Measurements from ENCODE around the gene EIF2A.
A peak's percentile ranks its signal among the peaks of the same experiment; 100 is the strongest.
"Not testable (repeated sequence)": the region's sequence is repeated elsewhere in the genome, so short reads cannot be mapped to it uniquely, and the experiment has no call there.

The EIF2A gene

GRCh38 chr3:150546226-150547044, at the start of gene EIF2A, which contains the start of gene SERP1:
TSS of gene EIF2A (plus strand) at chr3:150546787. CDS start at chr3:150546803, 16 bp downstream.
TSS of gene SERP1 (minus strand) at chr3:150546496. CDS start at chr3:150546135, 361 bp downstream.
- DNase-seq, result peak; percentile 98

GRCh38 chr3:150497956-150498355, 48.6 kb upstream of the EIF2A start:
- DNase-seq, result no peak

DNA sequence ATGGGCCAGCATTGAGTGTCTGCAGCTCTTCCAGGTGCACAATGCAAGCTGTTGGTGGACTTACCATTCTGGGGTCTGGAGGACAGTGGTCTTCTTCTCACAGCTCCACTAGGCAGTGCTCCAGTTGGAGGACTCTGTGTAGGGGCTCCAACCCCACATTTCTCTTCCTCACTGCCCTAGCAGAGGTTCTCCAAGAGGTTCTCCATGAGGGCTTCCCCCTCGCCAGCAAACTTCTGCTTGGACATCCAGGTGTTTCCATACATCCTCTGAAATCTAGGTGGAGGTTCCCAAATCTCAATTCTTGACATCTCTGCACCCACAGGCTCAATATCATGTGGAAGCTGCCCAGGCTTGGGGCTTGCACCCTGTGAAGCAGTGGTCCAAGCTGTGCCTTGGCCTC, 45.6 kb upstream of the EIF2A start:
- not testable (repeated sequence) for DNase-seq

GRCh38 chr3:150503402-150504099, 43.0 kb upstream of the EIF2A start:
- no peak for DNase-seq

GRCh38 chr3:150504483-150504882, 42.1 kb upstream of the EIF2A start:
- DNase-seq, result no peak

GRCh38 chr3:150508401-150508800, 38.2 kb upstream of the EIF2A start:
- no peak for DNase-seq

DNA sequence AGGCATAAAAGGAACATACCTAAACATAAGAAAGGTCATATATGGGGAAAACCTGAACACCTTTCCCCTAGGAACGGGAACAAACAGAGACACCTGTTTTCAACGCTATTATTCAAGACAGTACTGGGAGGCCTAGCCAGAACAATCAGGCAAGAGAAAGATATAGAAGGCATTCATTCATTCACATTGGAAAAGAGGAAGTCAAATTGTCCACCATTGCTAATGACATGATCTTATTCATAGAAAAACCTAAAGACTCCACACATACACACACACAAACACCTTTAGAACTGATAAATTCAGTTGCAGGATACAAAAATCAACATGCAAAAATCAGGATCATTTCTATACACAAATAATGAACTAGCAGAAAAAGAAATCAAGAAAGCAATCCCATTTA, 36.8 kb upstream of the EIF2A start:
- no peak for DNase-seq

GRCh38 chr3:150511122-150511821, 35.3 kb upstream of the EIF2A start:
- no peak for DNase-seq

DNA sequence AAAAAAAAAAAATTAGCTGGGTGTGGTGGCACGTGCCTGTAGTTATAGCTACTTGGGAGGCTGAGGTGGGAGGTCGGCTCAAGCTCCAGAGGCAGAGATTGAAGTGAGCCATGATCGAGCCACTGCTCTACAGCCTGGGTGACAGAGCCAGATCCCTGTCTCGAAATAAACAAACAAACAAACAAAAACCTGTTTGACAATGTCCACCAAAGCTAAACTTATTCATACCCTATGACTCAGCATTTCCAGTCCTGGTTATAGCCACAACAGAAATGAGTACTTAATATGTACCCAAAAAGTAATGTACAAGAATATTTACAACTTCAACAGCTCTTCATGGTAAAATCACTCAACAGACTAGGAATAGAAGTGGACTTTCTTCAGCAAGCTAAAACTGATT, 31.4 kb upstream of the EIF2A start:
- no peak for DNase-seq

GRCh38 chr3:150519026-150519425, 27.6 kb upstream of the EIF2A start:
- no peak for DNase-seq

- DNase-seq, result no peak
Observed at GRCh38 chr3:150520408-150520807, 26.2 kb upstream of the EIF2A start.

GRCh38 chr3:150521463-150521862, 25.1 kb upstream of the EIF2A start:
- no peak for DNase-seq

DNA sequence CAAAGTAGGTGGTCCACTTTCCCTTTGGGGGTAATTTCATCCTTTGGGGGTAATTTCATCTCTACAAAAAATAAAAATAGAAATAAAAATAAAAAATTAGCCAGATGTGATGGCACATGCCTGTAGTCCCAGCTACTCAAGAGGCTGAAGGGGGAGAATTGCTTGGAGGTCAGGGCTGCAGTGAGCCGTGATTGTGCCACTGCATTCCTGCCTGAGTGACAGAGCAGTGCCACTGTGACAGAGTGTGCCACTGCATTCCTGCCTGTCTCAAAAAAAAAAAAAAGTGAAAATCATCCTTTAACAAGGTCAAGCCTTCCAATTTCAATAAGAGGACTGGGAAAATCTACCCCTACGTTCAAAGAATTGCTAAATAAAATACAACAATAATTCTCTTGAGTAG, 23.0 kb upstream of the EIF2A start:
- no peak for DNase-seq

DNA sequence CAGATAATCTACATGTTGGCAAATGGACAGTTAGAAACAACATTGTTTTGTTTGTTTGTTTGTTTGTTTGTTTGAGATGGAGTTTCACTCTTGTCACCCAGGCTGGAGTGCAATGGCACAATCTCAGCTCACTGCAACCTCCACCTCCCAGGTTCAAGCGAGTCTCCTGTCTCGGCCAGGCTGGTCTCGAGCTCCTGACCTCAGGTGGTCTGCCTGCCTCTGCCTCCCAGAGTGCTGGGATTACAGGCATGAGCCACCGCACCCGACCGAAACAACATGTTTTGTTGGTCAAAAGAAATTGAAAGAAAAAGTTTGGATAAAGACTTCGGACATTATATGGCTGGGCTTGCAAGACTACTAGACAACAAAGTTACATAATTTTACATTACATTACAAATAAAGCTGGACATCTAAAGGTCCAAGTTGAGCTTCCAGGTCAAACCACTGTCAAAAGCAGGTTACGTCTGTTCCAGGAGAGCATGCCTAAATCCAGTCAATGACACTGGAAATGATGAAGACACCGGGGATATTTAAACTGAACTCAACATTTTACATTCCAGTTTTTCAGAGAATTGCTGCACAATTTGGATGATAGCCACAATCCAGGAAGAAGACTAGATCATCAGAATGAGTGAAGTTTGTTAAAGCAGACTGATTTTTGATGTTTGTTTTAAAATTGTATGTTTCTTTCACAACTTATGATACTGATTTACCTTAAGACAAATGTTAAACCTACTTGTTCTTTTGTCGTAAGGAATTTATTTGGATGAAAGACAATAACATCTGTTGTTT, 18.9 kb upstream of the EIF2A start:
- DNase-seq, result no peak

- DNase-seq, result no peak
Observed at GRCh38 chr3:150528354-150528797, 18.2 kb upstream of the EIF2A start.

DNA sequence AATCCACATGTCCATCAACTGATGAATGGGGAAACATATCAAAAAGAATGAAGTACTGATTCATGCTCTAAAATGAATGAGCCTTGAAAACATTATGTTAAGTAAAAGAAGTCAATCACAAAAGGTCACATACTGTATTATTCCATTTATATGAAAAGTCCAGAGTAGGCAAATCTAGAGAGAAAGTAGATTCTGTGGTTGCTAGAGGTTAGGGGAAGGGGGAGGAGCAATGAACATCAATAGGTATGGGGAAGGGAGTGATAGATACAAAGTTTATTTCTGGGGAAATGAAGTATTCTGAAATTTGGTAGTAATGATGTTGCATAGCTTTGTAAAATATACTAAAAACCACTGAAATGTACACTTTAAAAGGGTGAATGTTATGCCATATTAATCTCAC, 14.8 kb upstream of the EIF2A start:
- no peak for DNase-seq

DNA sequence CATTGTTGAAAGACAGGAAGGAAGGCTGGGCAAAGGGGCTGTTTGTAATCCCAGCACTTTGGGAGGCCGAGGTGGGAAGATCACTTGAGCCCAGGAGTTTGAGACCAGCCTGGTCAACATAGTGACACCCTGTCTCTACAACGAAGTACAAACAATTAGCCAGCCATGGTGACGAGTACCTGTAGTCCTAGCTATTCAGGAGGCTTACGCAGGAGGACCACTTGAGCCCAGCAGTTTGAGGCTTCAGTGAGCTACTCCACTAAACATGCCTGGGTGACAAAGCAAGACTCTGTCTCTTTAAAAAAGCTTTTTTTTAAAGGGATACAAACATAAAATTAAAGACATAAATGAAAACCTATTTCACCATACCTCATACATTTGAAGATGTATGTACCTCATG, 11.4 kb upstream of the EIF2A start:
- DNase-seq, result no peak

DNA sequence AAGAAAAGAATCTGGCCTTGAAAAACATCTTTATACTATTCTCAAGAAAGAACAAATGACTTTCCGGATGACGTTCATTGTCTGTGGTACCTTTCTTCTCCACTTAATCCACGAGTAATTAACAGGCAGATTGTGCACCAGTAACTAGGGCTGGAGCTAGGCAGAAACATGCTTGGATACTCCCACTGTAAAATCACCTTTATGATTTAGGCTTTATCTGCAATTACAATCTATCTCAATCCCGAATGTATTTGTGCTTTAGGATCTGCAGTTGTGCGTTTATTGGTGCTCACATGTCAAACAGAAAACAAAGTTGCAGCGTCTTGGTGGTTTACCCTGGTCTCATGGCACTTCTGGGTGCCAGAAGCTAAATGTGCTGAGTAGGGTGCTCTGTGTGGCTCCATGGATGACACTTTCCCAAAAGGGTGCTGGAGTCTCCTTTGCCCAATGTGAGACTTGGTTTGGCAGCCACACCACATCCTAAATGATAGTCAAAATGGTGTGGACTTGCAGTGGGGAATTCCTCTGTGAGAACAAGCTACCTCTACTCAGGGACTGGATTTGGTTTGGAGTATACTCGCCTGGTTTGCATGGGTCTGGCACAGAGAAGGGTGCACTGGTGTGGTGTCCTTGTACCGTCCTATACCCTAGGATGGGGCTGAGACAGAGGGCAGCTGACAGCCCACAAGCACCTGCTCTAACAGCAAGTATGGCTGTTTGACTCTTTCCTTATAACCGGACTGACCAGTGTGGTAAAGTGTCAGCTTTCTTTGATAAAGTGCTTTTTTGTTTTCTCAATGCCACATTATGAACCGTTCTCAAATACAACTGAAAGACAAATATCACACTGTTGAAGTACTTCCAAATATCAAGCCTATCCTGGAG, 8.0 kb upstream of the EIF2A start:
- no peak for DNase-seq

DNA sequence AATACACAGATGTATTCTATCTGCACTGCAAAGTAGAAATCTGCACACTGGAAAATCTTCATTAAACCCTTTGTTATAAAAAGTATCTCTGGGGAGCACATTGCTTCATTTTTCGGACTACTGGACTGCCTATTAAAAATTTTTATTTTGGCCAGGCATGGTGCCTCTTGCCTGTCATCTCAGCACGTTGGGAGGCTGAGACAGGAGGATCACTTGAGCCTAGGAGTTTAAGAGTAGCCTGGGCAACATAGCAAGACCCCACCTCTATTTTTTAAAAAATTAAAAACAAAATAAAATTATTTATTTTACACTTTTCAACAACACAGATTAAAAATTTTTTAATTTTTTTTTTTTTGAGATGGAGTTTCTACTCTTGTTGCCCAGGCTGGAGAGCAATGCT, 6.3 kb upstream of the EIF2A start:
- no peak for DNase-seq

DNA sequence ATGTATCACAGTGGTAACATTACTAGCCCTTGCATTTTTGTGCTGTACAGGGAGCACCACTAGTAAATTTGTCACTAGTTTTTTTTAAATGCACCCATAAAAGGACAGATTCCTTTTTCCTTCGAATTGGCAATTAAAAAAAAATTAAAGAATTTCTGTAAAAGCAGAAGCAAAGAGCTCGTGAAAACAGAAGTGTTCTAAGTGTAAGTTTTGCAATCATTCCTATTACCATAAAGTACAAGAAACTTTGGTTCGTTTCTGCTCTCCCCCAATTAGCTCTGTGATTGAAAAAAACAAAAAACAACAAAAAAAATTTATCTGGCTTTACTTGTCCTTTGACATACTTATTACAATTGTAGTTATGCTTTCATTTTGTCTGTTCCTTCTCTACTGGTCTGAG, 5.6 kb upstream of the EIF2A start:
- no peak for DNase-seq

DNA sequence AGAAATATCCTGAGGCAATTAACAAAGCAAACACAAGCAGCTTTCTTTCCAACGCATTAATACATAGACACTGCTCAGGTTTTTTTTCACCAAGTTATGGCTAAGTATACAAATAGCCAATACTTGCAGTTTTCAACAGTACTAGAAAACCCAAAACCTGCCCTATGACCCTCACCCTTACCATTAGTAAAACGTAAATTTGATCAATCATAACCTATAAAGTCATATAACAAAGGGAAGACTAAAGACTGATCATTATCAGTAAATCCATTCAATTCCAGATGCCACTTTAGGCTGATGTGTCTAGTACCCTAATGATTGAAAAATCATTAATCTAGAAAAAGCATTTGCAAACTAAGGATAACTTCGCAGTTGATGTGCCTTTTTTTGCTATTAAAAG, 3.5 kb upstream of the EIF2A start:
- DNase-seq, result no peak

- no peak for DNase-seq
Observed at GRCh38 chr3:150543531-150543930, 3.1 kb upstream of the EIF2A start.

Data from NK-92 treated with Interleukin-12 subunit alpha and Interleukin-12 subunit beta, amount 100 ng/mL, for 24 hours (cell line).